ENCODE measurements around the gene CST7.
A peak's percentile ranks its signal among the peaks of the same experiment; 100 is the strongest.
"Not testable (repeated sequence)": the region's sequence is repeated elsewhere in the genome, so short reads cannot be mapped to it uniquely, and the experiment has no call there.

The CST7 gene

GRCh38 chr20:24929867-24930723, 19.0 kb upstream of the CST7 start:
- not testable (repeated sequence) for DNase-seq

GRCh38 chr20:24930724-24931688, 18.1 kb upstream of the CST7 start:
- DNase-seq = not testable (repeated sequence)

GRCh38 chr20:24931893-24932292, 17.2 kb upstream of the CST7 start:
- DNase-seq = peak; percentile 64

GRCh38 chr20:24933266-24933908, 15.7 kb upstream of the CST7 start:
- DNase-seq = no peak

GRCh38 chr20:24934101-24934661, 14.9 kb upstream of the CST7 start:
- DNase-seq = no peak

- no peak for DNase-seq
Observed at GRCh38 chr20:24934716-24935115, 14.4 kb upstream of the CST7 start.

- no peak for DNase-seq
Observed at GRCh38 chr20:24935140-24935539, 13.9 kb upstream of the CST7 start.

- DNase-seq = no peak
Observed at GRCh38 chr20:24935766-24936525, 13.1 kb upstream of the CST7 start.

GRCh38 chr20:24936526-24937407, 12.3 kb upstream of the CST7 start:
- no peak for DNase-seq

- no peak for DNase-seq
Observed at GRCh38 chr20:24937579-24937978, 11.5 kb upstream of the CST7 start.

- no peak for DNase-seq
Observed at GRCh38 chr20:24938498-24938897, 10.6 kb upstream of the CST7 start.

GRCh38 chr20:24939036-24939435, 10.0 kb upstream of the CST7 start:
- no peak for DNase-seq

GRCh38 chr20:24942679-24943078, 6.4 kb upstream of the CST7 start:
- no peak for DNase-seq

- no peak for DNase-seq
Observed at GRCh38 chr20:24943196-24943595, 5.9 kb upstream of the CST7 start.

- no peak for DNase-seq
Observed at GRCh38 chr20:24943731-24944130, 5.3 kb upstream of the CST7 start.

GRCh38 chr20:24946376-24946775, 2.7 kb upstream of the CST7 start:
- not testable (repeated sequence) for DNase-seq

GRCh38 chr20:24948396-24948938, 602 bp upstream of the CST7 start:
- not testable (repeated sequence) for DNase-seq

- DNase-seq = peak; percentile 62
Observed at GRCh38 chr20:24949756-24950127, 673 bp downstream of the CST7 start.

- no peak for DNase-seq
Observed at GRCh38 chr20:24950128-24950835, 1.2 kb downstream of the CST7 start.

Measured in MV-4-11 (cell line).